GM20000 (cell line): Measurements from ENCODE around the gene NAB2.
A peak's percentile ranks its signal among the peaks of the same experiment; 100 is the strongest.

Source experiments
- DNase-seq: peaks from one replicate; pipeline ENCODE4 v3.0.0; 2012; ENCODE audit warnings: low spot score
- TF ChIP-seq, protein P1 (sequence below): IDR thresholded peaks from 2 replicates; pipeline ENCODE4 v1.5.1; 2012; ENCODE audit warnings: mild to moderate bottlenecking, control low read depth; ENCODE audit errors: extremely low read depth, missing control alignments

The NAB2 gene

DNA sequence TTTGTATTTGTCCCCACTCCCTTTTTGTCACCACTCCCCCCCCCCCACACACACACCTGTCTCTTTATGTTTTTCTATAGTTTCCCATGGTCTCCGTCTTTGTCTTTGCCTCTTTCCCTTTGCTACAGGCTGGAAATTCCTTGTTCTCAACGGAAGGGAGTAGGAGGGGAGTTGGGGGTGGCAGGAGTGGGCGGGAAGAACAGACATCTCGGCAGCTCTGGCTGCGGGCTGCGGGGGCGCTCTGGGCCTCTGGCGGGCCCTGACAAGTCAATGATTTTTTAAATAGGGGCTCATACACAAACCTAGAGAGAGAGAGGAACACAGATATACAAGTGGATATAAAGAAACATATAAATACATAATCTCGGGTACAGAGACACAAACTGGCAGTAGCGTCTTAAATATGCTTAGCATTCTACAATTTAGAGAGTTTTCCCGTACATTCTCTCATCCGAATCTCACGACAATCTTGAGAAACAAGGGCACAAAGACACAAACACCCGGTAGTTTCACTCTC is 2.4 kb upstream of the NAB2 start:
- TF ChIP-seq, protein P1, sequence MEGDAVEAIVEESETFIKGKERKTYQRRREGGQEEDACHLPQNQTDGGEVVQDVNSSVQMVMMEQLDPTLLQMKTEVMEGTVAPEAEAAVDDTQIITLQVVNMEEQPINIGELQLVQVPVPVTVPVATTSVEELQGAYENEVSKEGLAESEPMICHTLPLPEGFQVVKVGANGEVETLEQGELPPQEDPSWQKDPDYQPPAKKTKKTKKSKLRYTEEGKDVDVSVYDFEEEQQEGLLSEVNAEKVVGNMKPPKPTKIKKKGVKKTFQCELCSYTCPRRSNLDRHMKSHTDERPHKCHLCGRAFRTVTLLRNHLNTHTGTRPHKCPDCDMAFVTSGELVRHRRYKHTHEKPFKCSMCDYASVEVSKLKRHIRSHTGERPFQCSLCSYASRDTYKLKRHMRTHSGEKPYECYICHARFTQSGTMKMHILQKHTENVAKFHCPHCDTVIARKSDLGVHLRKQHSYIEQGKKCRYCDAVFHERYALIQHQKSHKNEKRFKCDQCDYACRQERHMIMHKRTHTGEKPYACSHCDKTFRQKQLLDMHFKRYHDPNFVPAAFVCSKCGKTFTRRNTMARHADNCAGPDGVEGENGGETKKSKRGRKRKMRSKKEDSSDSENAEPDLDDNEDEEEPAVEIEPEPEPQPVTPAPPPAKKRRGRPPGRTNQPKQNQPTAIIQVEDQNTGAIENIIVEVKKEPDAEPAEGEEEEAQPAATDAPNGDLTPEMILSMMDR, result peak; percentile 49
- DNase-seq, result peak; percentile 40

DNA sequence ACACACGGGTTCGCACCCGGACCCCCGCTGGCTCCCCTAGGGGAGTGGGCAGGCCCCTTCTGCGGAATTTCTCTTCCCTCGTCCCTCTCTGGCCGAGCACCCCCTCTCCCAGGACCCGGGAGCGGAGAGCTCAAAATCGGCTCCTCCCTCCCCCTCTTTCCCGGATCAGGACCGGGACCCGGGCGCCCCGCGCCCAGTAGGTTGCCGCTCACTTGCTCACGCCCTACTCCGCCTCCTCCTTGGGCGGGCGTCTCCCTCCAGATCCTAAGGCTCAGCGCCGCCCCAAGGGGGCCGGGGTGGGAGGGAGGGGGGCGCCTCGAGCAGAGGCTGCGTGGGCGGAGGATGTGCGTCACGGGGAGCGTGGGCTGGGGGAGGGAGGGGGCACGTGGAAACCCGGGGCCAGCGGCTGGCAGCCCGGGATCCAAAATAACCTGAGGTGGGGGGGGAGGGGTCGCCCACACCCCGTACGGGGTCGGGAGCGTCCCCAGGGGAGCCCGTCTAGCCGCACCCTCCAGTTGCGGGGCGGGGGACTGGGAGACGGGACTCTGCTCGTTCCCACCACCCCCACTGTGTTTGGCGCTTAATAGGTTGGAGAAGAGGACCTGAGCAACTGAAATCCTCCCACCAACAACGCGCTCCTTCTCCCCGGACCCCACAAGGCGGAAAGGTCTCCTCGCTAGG is 1.8 kb upstream of the NAB2 start:
- TF ChIP-seq, protein P1, result no peak
- DNase-seq, result peak; percentile 80

DNA sequence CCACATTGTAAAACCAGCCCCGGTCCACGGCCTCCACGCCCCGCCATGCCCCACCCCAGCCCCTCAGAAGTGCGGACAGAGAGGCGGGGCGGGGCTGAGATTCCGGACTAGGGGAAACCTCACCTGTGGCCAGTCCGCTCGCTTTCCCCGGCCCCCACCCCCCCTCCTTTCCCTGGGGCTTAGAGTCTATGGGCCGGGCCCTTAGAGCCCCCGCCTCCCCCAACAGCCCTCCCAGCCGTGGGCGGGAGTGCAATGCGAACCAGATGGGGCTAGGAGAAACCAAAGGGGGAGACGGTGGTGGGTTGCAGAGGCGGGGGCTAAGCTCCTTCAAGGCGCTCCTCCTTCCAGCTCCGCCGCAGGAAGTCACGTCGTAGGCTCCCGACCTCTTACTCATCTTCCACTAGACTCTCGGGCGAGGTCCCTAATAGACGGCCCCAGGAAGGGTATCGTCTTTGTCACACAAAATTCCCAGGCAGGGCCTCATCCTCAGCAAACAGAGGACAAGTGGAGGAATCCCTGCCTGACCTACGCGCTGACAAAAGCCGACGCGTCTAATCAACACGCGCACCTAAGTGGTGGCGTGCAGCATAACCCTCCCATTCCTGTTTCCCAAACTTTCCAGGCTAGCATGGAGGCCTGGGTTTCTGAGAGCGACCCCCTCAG is 1.1 kb upstream of the NAB2 start:
- DNase-seq, result peak; percentile 89
- TF ChIP-seq, protein P1, result no peak

DNA sequence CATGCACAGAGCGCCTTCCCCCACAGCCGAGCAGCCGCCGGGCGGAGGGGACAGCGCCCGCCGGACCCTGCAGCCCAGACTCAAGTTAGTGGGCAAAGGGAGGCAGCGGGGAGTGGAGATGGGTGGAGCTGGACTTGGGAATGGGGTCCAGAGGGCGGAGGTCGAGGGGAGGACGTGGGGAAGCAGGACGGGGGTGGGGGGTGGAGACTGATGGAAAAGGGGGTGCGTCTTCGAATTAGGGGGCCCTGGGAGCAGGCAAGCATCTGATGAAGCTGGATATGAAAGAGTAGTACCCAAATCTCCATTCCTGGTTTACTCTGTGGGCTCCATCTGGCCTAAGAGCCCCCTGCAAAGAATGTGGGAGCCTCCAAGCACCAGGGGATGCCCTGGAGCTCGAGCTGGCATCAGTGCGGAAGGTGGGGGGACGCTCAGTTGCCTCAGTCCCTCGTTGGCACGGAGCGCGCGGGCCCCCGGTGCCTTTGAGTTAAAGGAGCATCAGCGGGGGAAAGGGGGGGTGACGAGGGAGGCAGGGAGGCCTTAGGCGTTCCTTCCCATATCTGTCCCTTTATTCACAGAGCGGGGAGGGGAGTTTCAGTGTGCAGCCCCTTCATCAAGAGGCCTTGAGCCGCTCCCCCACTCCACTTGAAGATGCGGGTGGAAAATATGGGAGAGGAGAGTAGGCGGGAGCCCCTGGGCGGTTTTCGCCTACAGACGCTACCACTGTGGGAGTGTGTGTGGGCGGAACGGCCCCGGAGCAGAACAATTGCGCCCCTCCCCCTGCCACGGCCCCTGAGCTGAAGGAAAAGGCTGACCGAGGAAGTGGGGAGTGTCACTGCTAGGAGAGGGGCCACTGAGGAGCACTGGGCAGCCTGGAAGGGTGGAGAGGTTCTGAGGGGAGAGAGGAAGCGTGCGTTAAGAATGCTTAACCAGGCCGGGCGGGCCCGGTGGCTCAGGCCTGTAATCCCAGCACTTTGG is 644 bp downstream of the NAB2 start:
- peak; percentile 39 for DNase-seq
- TF ChIP-seq, protein P1, result no peak

DNA sequence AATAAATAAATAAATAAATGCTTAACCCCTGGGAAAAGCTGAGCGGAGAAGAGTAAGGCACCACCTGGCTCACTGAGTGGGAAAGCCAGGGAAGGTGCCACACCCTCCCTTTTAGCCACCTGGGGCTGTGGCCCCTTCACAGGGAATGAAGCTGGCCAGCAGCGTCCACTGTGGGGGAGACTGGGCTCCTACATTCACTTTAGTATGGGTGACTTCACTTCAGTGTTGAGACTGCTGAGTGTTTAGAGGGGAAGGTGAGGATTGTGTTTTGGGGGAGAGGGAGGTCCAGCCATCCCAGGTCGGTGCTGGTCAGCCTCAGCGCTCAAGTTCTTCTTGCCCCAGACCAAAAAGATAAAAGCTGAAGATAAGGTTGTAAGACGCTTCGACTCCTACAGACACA is 1.6 kb downstream of the NAB2 start:
- TF ChIP-seq, protein P1, result no peak
- DNase-seq, result peak; percentile 4

DNA sequence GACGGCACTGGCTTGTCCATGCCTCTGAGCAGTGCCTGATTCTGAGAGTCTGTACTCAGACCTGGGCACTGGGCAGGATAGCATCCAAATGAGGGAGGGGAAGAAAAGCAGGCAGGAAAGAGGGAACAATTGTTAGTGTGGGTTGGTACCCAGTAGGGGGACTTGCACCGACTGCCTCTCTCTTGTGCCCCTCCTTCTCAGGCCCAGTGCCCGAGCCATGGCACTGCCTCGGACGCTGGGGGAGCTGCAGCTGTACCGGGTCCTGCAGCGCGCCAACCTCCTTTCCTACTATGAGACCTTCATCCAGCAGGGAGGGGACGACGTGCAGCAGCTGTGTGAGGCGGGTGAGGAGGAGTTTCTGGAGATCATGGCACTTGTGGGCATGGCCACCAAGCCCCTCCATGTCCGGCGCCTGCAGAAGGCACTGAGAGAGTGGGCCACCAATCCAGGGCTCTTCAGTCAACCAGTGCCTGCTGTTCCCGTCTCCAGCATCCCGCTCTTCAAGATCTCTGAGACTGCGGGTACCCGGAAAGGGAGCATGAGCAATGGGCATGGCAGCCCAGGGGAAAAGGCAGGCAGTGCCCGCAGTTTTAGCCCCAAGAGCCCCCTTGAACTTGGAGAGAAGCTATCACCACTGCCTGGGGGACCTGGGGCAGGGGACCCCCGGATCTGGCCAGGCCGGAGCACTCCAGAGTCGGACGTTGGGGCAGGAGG is 2.2 kb downstream of the NAB2 start:
- peak; percentile 2 for DNase-seq
- TF ChIP-seq, protein P1, result no peak
